ENCODE results near the gene MAP4K4.
"Not testable (repeated sequence)": the region's sequence is repeated elsewhere in the genome, so short reads cannot be mapped to it uniquely, and the experiment has no call there.

The MAP4K4 gene

DNA sequence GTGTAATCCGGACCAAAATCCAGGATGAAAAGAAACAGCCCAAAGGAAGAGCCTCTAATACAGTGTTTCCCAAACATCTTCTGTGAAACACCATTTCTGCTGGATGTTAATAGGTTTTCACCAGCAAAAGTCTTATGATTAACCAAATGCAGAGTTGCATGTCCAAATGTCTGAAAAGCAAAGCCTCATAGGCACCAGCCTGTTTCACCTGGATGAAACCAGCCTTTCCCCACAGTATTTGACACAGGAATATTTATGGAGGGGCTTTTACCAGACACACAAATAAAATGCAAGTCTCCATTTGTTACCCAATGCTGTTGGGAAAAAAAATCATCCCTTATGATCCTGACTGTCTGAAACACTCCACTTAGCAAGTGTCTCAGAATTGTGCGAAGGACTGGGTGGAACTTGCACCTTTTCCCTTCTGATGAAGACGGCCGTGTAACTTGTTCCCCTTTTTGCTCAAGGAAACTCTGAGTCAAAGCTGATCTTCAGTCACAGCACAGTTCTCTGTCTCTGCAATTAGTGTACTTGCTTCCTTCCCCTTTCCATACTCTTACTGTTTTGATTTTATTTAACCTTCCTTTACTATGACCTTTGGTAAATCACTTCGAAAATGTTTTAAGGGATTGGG lies 223.9 kb downstream of the MAP4K4 start:
- H3K9ac ChIP-seq (ENCODE audit: low read depth, low read length): no peak overlapping the region
- H3K36me3 ChIP-seq (ENCODE audit: insufficient read depth, low read length): no peaks in the 10 kb centered on the region
- no peak overlapping the region for H3K4me3 ChIP-seq (ENCODE audit: low read length)
- H3K4me1 ChIP-seq (ENCODE audit: control insufficient read depth, insufficient read depth, low read length): no peaks in the 10 kb centered on the region
- H3K27me3 ChIP-seq (ENCODE audit: control insufficient read depth, insufficient read depth, low read length): peaks cover 8% of the 10 kb centered on the region
- no peak overlapping the region for H3K4me2 ChIP-seq (ENCODE audit: low read length)
- no peaks in the 10 kb centered on the region for H3K9me3 ChIP-seq (replicated peaks; ENCODE audit: low read length)

DNA sequence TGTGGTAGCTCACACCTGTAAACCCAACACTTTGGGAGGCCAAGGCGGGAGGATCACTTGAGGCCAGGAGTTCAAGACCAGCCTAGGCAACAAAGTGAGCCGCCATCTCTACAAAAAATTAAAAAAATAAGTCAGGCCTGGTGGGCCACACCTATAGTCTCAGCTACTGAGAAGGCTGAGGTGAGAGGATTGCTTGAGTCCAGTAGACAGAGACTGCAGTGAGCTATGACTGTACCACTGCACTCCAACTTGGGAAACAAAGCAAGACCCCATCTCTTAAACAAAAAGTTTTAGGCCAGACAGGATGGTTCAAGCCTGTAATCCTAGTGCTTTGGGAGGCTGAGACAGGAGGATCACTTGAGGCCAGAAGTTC lies 224.4 kb downstream of the MAP4K4 start:
- Histone ChIP-seq H3K9me3 (replicated peaks; ENCODE audit: low read length) (no peaks in the 10 kb centered on the region), H3K27me3 (ENCODE audit: control insufficient read depth, insufficient read depth, low read length) (peaks cover 8% of the 10 kb centered on the region), H3K9ac (ENCODE audit: low read depth, low read length) (no peak overlapping the region), H3K36me3 (ENCODE audit: insufficient read depth, low read length) (no peaks in the 10 kb centered on the region), H3K4me2 (ENCODE audit: low read length) (no peak overlapping the region), H3K4me3 (ENCODE audit: low read length) (no peak overlapping the region), H3K4me1 (ENCODE audit: control insufficient read depth, insufficient read depth, low read length) (no peaks in the 10 kb centered on the region)

DNA sequence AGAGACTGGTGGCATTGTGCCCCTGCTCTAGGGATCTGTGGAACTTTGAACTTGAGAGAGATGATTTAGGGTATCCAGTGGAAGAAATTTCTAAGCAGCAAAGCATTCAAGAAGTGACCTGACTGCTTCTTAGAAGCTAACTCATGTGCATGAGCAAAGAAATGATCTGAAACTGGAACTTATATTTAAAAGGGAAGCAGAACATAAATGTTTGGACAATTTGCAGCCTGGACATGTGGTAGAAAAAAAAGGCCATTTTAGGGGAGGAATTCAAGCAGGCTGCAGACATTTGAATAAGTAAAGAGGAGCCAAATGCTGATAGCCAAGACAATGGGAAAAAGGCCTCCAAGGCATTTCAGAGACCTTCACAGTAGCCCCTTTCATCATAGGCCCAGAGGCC lies 226.8 kb downstream of the MAP4K4 start:
- not testable (repeated sequence) for H3K4me1 ChIP-seq (ENCODE audit: control insufficient read depth, insufficient read depth, low read length); H3K9ac ChIP-seq (ENCODE audit: low read depth, low read length); H3K4me2 ChIP-seq (ENCODE audit: low read length); H3K27me3 ChIP-seq (ENCODE audit: control insufficient read depth, insufficient read depth, low read length); H3K4me3 ChIP-seq (ENCODE audit: low read length); H3K9me3 ChIP-seq (replicated peaks; ENCODE audit: low read length); H3K36me3 ChIP-seq (ENCODE audit: insufficient read depth, low read length)

DNA sequence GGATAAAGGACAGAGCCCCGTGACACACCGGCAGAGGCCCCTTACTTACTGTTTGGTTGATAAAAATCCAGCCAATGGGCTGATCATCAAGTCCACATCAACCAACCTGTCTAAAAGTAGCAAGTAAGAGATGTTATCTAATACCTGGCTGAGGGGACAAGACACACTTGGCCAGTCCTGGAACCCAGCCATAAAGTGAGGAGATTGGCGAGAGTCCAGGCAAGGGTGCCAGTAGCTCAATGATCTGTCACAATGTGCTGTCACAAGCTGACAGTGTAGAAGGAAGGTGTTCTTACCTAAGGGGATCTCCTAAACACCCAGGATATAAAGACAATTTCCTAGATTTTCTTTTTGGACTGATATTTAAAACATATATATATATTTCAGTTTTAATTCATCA lies 232.5 kb downstream of the MAP4K4 start:
- Histone ChIP-seq H3K4me2 (ENCODE audit: low read length) (no peak overlapping the region), H3K9me3 (replicated peaks; ENCODE audit: low read length) (no peaks in the 10 kb centered on the region), H3K27me3 (ENCODE audit: control insufficient read depth, insufficient read depth, low read length) (peaks cover 6% of the 10 kb centered on the region), H3K36me3 (ENCODE audit: insufficient read depth, low read length) (no peaks in the 10 kb centered on the region), H3K9ac (ENCODE audit: low read depth, low read length) (no peak overlapping the region), H3K4me1 (ENCODE audit: control insufficient read depth, insufficient read depth, low read length) (no peaks in the 10 kb centered on the region), H3K4me3 (ENCODE audit: low read length) (no peak overlapping the region)

DNA sequence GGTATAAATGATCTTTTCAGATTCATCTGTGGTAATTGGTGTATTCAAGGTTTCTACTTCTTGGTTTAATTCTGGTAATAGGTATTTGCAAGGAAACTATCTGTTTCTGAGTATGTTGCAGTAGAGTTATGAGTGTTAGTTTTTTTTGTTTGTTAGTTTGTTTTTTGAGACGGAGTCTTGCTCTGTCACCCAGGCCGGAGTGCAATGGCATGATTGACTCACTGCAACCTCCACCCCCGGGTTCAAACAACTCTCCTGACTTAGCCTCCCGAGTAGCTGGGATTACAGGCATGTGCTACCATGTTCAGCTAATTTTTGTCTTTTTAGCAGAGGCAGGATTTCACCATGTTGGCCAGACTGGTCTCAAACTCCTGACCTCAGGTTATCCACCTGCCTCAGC lies 233.3 kb downstream of the MAP4K4 start:
- H3K27me3 ChIP-seq (ENCODE audit: control insufficient read depth, insufficient read depth, low read length): peaks cover 9% of the 10 kb centered on the region
- no peaks in the 10 kb centered on the region for H3K9me3 ChIP-seq (replicated peaks; ENCODE audit: low read length)
- no peak overlapping the region for H3K9ac ChIP-seq (ENCODE audit: low read depth, low read length)
- no peaks in the 10 kb centered on the region for H3K4me1 ChIP-seq (ENCODE audit: control insufficient read depth, insufficient read depth, low read length)
- H3K4me3 ChIP-seq (ENCODE audit: low read length): no peak overlapping the region
- no peak overlapping the region for H3K4me2 ChIP-seq (ENCODE audit: low read length)
- H3K36me3 ChIP-seq (ENCODE audit: insufficient read depth, low read length): no peaks in the 10 kb centered on the region

DNA sequence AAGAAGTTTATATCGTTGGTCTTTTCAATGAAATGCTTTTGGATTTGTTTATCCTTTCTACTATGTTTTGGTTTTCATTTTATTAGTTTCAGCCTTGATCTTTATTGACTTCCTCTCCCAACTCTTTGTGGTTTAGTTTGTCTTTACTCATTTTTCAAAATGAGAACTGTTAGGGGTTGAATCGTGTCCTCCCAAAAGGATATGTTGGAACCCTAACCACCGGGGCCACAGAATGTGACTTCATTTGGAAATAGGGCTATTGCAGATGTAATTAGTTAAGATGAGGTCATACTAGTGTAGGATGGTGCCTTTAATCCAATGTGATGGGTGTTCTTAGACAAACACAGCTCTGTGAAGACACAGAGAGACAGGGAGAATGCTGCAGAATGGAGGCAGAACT lies 233.9 kb downstream of the MAP4K4 start:
- Histone ChIP-seq H3K27me3 (ENCODE audit: control insufficient read depth, insufficient read depth, low read length) (peaks cover 9% of the 10 kb centered on the region), H3K4me3 (ENCODE audit: low read length) (no peak overlapping the region), H3K4me2 (ENCODE audit: low read length) (no peak overlapping the region), H3K9ac (ENCODE audit: low read depth, low read length) (no peak overlapping the region), H3K36me3 (ENCODE audit: insufficient read depth, low read length) (no peaks in the 10 kb centered on the region), H3K4me1 (ENCODE audit: control insufficient read depth, insufficient read depth, low read length) (no peaks in the 10 kb centered on the region), H3K9me3 (replicated peaks; ENCODE audit: low read length) (no peaks in the 10 kb centered on the region)

DNA sequence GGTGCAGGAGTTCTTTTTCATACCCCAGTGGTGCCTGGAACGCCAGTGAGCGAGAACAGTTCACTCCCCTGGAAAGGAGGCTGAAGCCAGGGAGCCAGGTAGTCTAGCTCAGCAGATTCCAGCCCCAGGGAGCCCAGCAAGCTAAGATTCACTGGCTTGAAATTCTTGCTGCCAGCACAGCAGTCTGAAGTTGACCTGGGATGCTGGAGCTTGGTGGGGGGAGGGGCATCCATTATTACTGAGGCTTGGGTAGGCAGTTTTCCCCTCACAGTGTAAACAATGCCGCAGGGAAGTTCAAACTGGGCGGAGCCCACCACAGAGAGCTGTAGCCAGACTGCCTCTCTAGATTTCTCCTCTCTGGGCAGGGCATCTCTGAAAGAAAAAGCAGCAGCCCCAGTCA lies 238.3 kb downstream of the MAP4K4 start:
- not testable (repeated sequence) for H3K27me3 ChIP-seq (ENCODE audit: control insufficient read depth, insufficient read depth, low read length); H3K9me3 ChIP-seq (replicated peaks; ENCODE audit: low read length); H3K4me3 ChIP-seq (ENCODE audit: low read length); H3K4me2 ChIP-seq (ENCODE audit: low read length); H3K4me1 ChIP-seq (ENCODE audit: control insufficient read depth, insufficient read depth, low read length); H3K36me3 ChIP-seq (ENCODE audit: insufficient read depth, low read length); H3K9ac ChIP-seq (ENCODE audit: low read depth, low read length)

DNA sequence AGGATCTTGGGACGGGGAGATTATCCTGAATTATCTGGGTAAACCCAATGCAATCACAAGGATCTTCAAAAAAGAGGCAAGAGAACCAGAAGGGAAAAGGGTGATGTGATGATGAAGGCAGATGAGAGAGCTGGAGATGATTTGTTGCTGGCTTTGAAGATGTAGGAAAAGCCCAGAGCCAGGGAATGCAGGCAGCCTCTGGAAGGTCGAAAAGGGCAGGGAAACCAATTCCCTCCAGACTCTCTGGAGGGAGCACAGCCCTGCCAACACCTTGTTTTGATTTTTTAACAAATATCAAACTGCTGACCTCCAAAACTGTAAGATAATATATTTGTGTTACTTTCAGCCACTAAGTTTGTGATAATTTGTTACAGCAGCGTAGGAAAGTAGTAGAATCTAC lies 245.3 kb downstream of the MAP4K4 start:
- Histone ChIP-seq H3K4me1 (ENCODE audit: control insufficient read depth, insufficient read depth, low read length) (no peaks in the 10 kb centered on the region), H3K4me2 (ENCODE audit: low read length) (no peak overlapping the region), H3K9me3 (replicated peaks; ENCODE audit: low read length) (no peaks in the 10 kb centered on the region), H3K4me3 (ENCODE audit: low read length) (no peak overlapping the region), H3K36me3 (ENCODE audit: insufficient read depth, low read length) (no peaks in the 10 kb centered on the region), H3K9ac (ENCODE audit: low read depth, low read length) (no peak overlapping the region), H3K27me3 (ENCODE audit: control insufficient read depth, insufficient read depth, low read length) (peaks cover 7% of the 10 kb centered on the region)

Data from skeletal muscle satellite cell (primary cell).